ENCODE data around the gene NPR2. TPM values are rescaled to one million over a fixed set of nuclear protein-coding genes. Genes with fewer than 3 reads are reported as not detected.

The NPR2 gene
- polyA plus RNA-seq, 2 of the 4 experiments (the other 2 are of a cell fraction), result 7.8 to 18.8 TPM

DNA sequence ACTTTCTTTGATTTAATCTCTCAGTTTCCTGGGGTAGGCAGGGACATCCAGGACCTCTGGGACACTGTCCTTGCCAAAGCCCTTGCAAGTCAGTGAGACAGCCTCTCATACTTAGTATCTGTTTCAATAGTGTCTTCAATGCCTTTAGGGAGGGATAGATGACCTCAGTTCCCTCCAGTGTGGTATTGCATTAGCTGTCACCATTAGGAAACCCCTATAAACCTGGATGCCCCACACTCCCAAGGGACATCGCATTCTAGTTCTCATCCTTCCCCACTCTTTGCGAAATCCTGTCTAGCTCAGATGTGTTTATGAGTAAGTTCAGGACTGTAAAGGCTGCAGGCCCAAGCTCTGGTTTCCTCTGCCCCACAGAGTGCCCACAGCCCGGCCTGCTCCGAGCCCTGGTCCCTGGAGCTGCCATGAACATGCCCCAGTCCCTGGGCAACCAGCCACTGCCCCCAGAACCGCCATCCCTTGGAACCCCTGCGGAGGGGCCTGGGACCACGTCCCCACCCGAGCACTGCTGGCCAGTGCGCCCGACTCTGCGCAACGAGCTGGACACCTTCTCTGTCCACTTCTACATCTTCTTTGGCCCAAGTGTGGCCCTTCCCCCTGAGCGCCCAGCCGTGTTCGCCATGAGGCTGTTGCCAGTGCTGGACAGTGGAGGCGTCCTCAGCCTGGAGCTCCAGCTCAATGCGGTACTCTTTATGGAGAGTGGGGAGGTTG lies 50.8 kb downstream of the NPR2 start:
- TF ChIP-seq MAZ (IDR thresholded peaks at IDR 0.05; ENCODE audit: borderline replicate concordance, low read depth, low read length) (no peak), RARB (CRISPR knock-in tag; IDR thresholded peaks at IDR 0.05) (no peak), POLR2AphosphoS2 (conservative IDR thresholded peaks at IDR 0.05; ENCODE audit: low read length) (no peak), TFCP2L1 (CRISPR knock-in tag; IDR thresholded peaks at IDR 0.05) (no peak), FOXS1 (CRISPR knock-in tag; IDR thresholded peaks at IDR 0.05) (no peak), HEYL (CRISPR knock-in tag; IDR thresholded peaks at IDR 0.05) (no peak), ESRRA (IDR thresholded peaks at IDR 0.05; ENCODE audit: borderline replicate concordance, low read length) (no peak)
- TF ChIP-seq, protein P1, sequence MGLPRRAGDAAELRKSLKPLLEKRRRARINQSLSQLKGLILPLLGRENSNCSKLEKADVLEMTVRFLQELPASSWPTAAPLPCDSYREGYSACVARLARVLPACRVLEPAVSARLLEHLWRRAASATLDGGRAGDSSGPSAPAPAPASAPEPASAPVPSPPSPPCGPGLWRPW (IDR thresholded peaks at IDR 0.05), result no peak
- TF ChIP-seq, protein P2, sequence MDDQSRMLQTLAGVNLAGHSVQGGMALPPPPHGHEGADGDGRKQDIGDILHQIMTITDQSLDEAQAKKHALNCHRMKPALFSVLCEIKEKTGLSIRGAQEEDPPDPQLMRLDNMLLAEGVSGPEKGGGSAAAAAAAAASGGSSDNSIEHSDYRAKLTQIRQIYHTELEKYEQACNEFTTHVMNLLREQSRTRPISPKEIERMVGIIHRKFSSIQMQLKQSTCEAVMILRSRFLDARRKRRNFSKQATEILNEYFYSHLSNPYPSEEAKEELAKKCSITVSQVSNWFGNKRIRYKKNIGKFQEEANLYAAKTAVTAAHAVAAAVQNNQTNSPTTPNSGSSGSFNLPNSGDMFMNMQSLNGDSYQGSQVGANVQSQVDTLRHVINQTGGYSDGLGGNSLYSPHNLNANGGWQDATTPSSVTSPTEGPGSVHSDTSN (IDR thresholded peaks at IDR 0.05), result no peak
- no peak overlapping the region for H3K4me2 ChIP-seq
- DNase-seq (ENCODE audit: low read depth in 1 of 2, low spot score in 1 of 2), result no peak
- no peak for ATAC-seq
- WGBS (ENCODE audit: missing lambda C conversion rate), result 90% methylated on average over 17 of the region's 17 CpGs
- no peak overlapping the region for H3K4me3 ChIP-seq
- no peaks in the 10 kb centered on the region for H3K9me3 ChIP-seq
- FAIRE-seq, result no peak
- H3K4me1 ChIP-seq, result peaks cover 13% of the 10 kb centered on the region
- POLR2A ChIA-PET, result no interaction called here
- H3K27ac ChIP-seq, result no peak overlapping the region
- CTCF ChIA-PET, result interaction anchor here (1.0 to 9.2 kb wide), 7 partner anchors 15 to 113 kb away, joined by 3 to 59 read pairs (median 4); partner anchors contain the start of genes FAM221B, OR13J1 and TMEM8B

DNA sequence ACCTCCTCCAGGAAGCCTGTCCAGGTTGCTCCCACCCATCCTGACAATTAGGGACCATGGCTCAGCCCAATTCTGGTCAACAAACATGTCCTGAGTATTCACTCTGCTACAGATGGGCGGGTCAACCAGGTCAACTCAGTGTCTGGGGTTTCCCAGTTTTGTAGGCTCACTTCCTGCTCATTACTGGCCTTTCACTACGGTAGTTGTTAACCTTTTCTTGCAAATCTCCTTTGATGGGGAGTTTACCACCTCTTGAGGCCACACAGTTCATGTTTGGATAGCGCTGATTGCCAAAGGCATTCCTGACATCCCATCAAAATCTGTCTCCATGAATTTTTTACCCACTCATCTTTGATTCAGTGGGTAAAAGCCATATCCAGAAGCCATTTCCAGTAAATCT lies 51.4 kb downstream of the NPR2 start:
- no peak for DNase-seq (ENCODE audit: low read depth in 1 of 2, low spot score in 1 of 2)
- WGBS (ENCODE audit: missing lambda C conversion rate), result 72% methylated on average over 3 of the region's 3 CpGs
- Histone ChIP-seq H3K27ac (no peak overlapping the region), H3K9me3 (no peaks in the 10 kb centered on the region), H3K4me1 (peaks cover 13% of the 10 kb centered on the region), H3K4me3 (no peak overlapping the region), H3K4me2 (no peak overlapping the region)
- POLR2A ChIA-PET, result no interaction called here
- TF ChIP-seq HDAC2 (IDR thresholded peaks at IDR 0.05), result no peak
- TF ChIP-seq KDM5A (IDR thresholded peaks at IDR 0.05), result no peak
- TF ChIP-seq ZSCAN20 (CRISPR knock-in tag; IDR thresholded peaks at IDR 0.05), result no peak
- no peak for TF ChIP-seq HOXB13 (CRISPR knock-in tag; IDR thresholded peaks at IDR 0.05; ENCODE audit: low read depth)
- TF ChIP-seq HOXA7 (CRISPR knock-in tag; IDR thresholded peaks at IDR 0.05), result no peak
- TF ChIP-seq HEYL (CRISPR knock-in tag; IDR thresholded peaks at IDR 0.05), result no peak
- TF ChIP-seq MAFK (IDR thresholded peaks at IDR 0.05; ENCODE audit: partially characterized antibody), result no peak
- TF ChIP-seq FOSB (CRISPR knock-in tag; IDR thresholded peaks at IDR 0.05), result no peak
- TF ChIP-seq, protein P3, sequence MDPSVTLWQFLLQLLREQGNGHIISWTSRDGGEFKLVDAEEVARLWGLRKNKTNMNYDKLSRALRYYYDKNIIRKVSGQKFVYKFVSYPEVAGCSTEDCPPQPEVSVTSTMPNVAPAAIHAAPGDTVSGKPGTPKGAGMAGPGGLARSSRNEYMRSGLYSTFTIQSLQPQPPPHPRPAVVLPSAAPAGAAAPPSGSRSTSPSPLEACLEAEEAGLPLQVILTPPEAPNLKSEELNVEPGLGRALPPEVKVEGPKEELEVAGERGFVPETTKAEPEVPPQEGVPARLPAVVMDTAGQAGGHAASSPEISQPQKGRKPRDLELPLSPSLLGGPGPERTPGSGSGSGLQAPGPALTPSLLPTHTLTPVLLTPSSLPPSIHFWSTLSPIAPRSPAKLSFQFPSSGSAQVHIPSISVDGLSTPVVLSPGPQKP (IDR thresholded peaks at IDR 0.05; ENCODE audit: low read depth, low read length), result no peak
- no peak for TF ChIP-seq BHLHE40 (IDR thresholded peaks at IDR 0.05; ENCODE audit: low read depth, low read length)
- no peak for TF ChIP-seq RAD21 (conservative IDR thresholded peaks at IDR 0.05 in 1 of 2, IDR thresholded peaks at IDR 0.05 in 1 of 2)
- no peak for TF ChIP-seq EHMT2 (IDR thresholded peaks at IDR 0.05; ENCODE audit: low read depth)
- TF ChIP-seq NR3C1 (IDR thresholded peaks at IDR 0.05), result no peak
- no peak for TF ChIP-seq CBX2 (IDR thresholded peaks at IDR 0.05; ENCODE audit: borderline replicate concordance, low read depth)
- no peak for TF ChIP-seq ZFP36 (IDR thresholded peaks at IDR 0.05; ENCODE audit: borderline replicate concordance, partially characterized antibody)
- no peak for TF ChIP-seq CBX8 (IDR thresholded peaks at IDR 0.05)
- TF ChIP-seq KDM1A (IDR thresholded peaks at IDR 0.05; ENCODE audit: low read depth), result no peak
- TF ChIP-seq, protein P2 (IDR thresholded peaks at IDR 0.05), result no peak
- TF ChIP-seq SMC3 (IDR thresholded peaks at IDR 0.05), result no peak
- TF ChIP-seq, protein P1 (IDR thresholded peaks at IDR 0.05), result no peak
- no peak for ATAC-seq
- no peak for FAIRE-seq
- CTCF ChIA-PET, result interaction anchor here (1.0 to 9.2 kb wide), 7 partner anchors 16 to 112 kb away, joined by 3 to 59 read pairs (median 4); partner anchors contain the start of genes FAM221B, OR13J1 and TMEM8B

Data from A549 (cell line).